Tibial artery (tissue), 4 donors: ENCODE data around the gene GALNT18.
A peak's percentile ranks its signal among the peaks of the same experiment; 100 is the strongest.

Experiments used
- DNase-seq, 2 donors: peaks; one replicate each; pipeline ENCODE4 v3.0.0-alpha.2; 2019
- H3K27ac ChIP-seq, 2 donors: fragments of 200-600 bp; sonication (generic) in 1 of 2; 1 replicate in 1 of 2; 2 replicates in 1 of 2; pipeline ENCODE4 v1.5.1; 2018 to 2019; ENCODE audit warnings: mild to moderate bottlenecking in 1 of 2
- H3K27me3 ChIP-seq, 2 donors: fragments of 200-600 bp; sonication (generic) in 1 of 2; one replicate each; pipeline versions ENCODE4 v1.5.1 to v1.6.0; 2016 to 2019
- H3K36me3 ChIP-seq, 3 donors: fragments of 200-600 bp; sonication (generic) in 2 of 3; one replicate each; pipeline ENCODE4 v1.5.1; 2016 to 2019; ENCODE audit warnings: mild to moderate bottlenecking in 2 of 3
- H3K4me1 ChIP-seq, 4 donors: fragments of 200-600 bp; sonication (generic) in 2 of 4; 1 replicate in 3 of 4; 2 replicates in 1 of 4; pipeline ENCODE4 v1.5.1; 2016 to 2019
- H3K4me3 ChIP-seq, 2 donors: fragments of 200-600 bp; sonication (generic) in 1 of 2; 1 replicate in 1 of 2; 2 replicates in 1 of 2; pipeline ENCODE4 v1.5.1; 2018 to 2019; ENCODE audit warnings: mild to moderate bottlenecking in 2 of 2
- H3K9me3 ChIP-seq, 3 donors: fragments of 200-600 bp; sonication (generic) in 1 of 3; one replicate each; pipeline ENCODE4 v1.5.1; 2016 to 2019
- intact Hi-C: fragments of 100-400 bp; cut with DNase I; formaldehyde crosslinking; loops from one replicate; pipeline ENCODE4 v1.15.0; 2023; ENCODE audit warnings: low total_unique reads
- TF ChIP-seq, protein P1 (sequence below), 2 experiments: fragments of 200-600 bp in 1 of 2; fragments of 450-650 bp in 1 of 2; IDR thresholded peaks; one replicate each; pipeline ENCODE4 v1.5.1; 2017 to 2019; ENCODE audit warnings: antibody characterized with exemption in 2 of 2, mild to moderate bottlenecking in 1 of 2, moderate library complexity in 1 of 2

GALNT18 gene

GRCh38 chr11:11415901-11416300, 205.9 kb downstream of the GALNT18 start:
- Histone ChIP-seq H3K36me3 (no peaks in the 10 kb centered on the region), H3K4me3 (no peak overlapping the region), H3K27ac (peak overlapping the region; percentile 76 to 77), H3K9me3 (no peaks in the 10 kb centered on the region), H3K4me1 (peaks cover 0 to 33% (median 28%) of the 10 kb centered on the region in 4 donors), H3K27me3 (no peaks in the 10 kb centered on the region)
- intact Hi-C loops, result loop anchor here (10.0 kb wide), 1 partner anchor 109 kb away; no protein-coding TSS in a partner anchor
- no peak for DNase-seq
- TF ChIP-seq, protein P1, sequence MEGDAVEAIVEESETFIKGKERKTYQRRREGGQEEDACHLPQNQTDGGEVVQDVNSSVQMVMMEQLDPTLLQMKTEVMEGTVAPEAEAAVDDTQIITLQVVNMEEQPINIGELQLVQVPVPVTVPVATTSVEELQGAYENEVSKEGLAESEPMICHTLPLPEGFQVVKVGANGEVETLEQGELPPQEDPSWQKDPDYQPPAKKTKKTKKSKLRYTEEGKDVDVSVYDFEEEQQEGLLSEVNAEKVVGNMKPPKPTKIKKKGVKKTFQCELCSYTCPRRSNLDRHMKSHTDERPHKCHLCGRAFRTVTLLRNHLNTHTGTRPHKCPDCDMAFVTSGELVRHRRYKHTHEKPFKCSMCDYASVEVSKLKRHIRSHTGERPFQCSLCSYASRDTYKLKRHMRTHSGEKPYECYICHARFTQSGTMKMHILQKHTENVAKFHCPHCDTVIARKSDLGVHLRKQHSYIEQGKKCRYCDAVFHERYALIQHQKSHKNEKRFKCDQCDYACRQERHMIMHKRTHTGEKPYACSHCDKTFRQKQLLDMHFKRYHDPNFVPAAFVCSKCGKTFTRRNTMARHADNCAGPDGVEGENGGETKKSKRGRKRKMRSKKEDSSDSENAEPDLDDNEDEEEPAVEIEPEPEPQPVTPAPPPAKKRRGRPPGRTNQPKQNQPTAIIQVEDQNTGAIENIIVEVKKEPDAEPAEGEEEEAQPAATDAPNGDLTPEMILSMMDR (IDR thresholded peaks at IDR 0.05), result no peak

DNA sequence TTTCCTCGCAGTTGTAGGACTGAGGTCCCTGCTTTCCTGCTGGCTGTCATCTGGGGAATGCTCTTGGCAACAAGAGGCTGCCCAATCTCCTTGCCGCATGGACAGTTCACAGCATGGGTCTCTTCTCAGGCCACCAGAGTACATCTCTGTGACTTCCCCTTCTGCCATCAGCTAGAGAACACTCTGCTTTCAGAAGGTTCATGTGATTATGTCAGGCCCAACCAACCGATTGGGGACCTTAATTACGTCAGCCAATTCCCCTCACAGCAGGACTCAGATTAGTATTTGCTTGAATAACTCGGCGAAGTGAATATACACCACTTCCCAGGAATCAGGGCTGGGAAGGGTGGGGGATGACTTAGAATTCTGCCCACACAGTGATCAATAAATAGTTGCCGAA, 206.8 kb downstream of the GALNT18 start:
- intact Hi-C loops, result loop anchor here (10.0 kb wide), 1 partner anchor 110 kb away; no protein-coding TSS in a partner anchor
- no peaks in the 10 kb centered on the region for H3K27me3 ChIP-seq
- H3K36me3 ChIP-seq, result no peaks in the 10 kb centered on the region
- no peak for DNase-seq
- H3K27ac ChIP-seq, result peak overlapping the region; percentile 76 to 77
- H3K4me1 ChIP-seq, result peaks cover 0 to 32% (median 24%) of the 10 kb centered on the region in 4 donors
- H3K9me3 ChIP-seq, result no peaks in the 10 kb centered on the region
- TF ChIP-seq, protein P1 (IDR thresholded peaks at IDR 0.05), result no peak
- no peak overlapping the region for H3K4me3 ChIP-seq

DNA sequence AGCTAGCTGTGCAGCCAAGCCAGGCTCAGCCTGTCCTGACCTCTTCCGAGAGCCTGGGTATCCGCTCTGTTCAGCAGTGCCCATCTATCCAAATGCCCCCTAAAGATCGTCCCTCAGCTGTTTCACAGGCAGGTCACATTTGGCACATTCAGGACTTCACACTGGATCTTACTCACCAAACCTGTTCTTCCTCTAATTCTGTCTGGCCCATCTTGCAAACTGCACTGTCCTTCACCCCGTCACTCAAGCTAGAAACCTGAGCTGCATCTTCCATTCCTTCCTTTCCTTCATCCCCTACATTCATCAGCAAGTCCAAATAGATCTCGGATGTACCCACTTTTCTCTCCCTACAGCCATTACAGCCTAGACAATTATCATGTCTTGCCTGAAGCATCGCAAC, 208.0 kb downstream of the GALNT18 start:
- Histone ChIP-seq H3K27me3 (no peaks in the 10 kb centered on the region), H3K9me3 (no peaks in the 10 kb centered on the region), H3K4me3 (no peak overlapping the region), H3K27ac (peak overlapping the region; percentile 9 to 76), H3K36me3 (no peaks in the 10 kb centered on the region), H3K4me1 (peaks cover 0 to 45% (median 30%) of the 10 kb centered on the region in 4 donors)
- intact Hi-C loops, result loop anchor here (10.0 kb wide), 1 partner anchor 111 kb away; no protein-coding TSS in a partner anchor
- TF ChIP-seq, protein P1 (IDR thresholded peaks at IDR 0.05), result no peak
- no peak for DNase-seq

- no peaks in the 10 kb centered on the region for H3K36me3 ChIP-seq
- H3K9me3 ChIP-seq, result no peaks in the 10 kb centered on the region
- H3K4me3 ChIP-seq, result no peak overlapping the region
- no peak overlapping the region for H3K27ac ChIP-seq
- TF ChIP-seq, protein P1 (IDR thresholded peaks at IDR 0.05), result no peak
- H3K27me3 ChIP-seq, result no peaks in the 10 kb centered on the region
- DNase-seq, result no peak
- peaks cover 0 to 57% (median 42%) of the 10 kb centered on the region in 4 donors for H3K4me1 ChIP-seq
- intact Hi-C loops, result loop anchor here (10.0 kb wide), 1 partner anchor 113 kb away; no protein-coding TSS in a partner anchor
Measured at GRCh38 chr11:11411401-11411985, 210.3 kb downstream of the GALNT18 start.

DNA sequence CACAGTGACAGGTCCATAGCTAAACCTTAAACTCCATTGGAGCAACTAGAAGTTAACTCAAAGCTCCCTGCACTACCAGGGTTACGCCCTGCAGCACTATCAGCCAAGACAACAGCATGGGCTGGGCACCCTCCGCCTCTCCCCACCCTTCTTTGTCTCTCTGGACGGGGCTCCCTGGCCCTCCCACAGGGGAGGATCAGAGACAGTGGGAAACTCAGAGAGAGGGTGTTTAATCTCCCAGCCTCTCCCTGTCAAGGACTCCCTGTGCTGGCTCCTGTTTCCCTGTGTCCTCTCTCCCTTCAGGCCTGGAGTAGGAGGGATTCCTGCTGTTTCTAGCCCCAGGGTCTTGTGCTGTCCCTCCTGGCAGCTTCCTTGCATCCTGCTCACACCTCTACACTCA, 211.9 kb downstream of the GALNT18 start:
- no peaks in the 10 kb centered on the region for H3K9me3 ChIP-seq
- TF ChIP-seq, protein P1 (IDR thresholded peaks at IDR 0.05), result no peak
- peak overlapping the region; percentile 82 to 83 for H3K27ac ChIP-seq
- no peak for DNase-seq
- intact Hi-C loops, result loop anchor here (10.0 kb wide), 2 partner anchors 115 to 245 kb away; no protein-coding TSS in a partner anchor
- H3K4me1 ChIP-seq, result peaks cover 0 to 55% (median 36%) of the 10 kb centered on the region in 4 donors
- no peaks in the 10 kb centered on the region for H3K36me3 ChIP-seq
- no peak overlapping the region for H3K4me3 ChIP-seq
- no peaks in the 10 kb centered on the region for H3K27me3 ChIP-seq
